ENCODE results near the gene CPED1. TPM values are rescaled to one million over a fixed set of nuclear protein-coding genes. Genes with fewer than 3 reads are reported as not detected.
"Not testable (repeated sequence)": the region's sequence is repeated elsewhere in the genome, so short reads cannot be mapped to it uniquely, and the experiment has no call there.

Gene CPED1
- total and polyA plus RNA-seq, 7 donors = 1.2 to 120 (median 79.6) TPM

DNA sequence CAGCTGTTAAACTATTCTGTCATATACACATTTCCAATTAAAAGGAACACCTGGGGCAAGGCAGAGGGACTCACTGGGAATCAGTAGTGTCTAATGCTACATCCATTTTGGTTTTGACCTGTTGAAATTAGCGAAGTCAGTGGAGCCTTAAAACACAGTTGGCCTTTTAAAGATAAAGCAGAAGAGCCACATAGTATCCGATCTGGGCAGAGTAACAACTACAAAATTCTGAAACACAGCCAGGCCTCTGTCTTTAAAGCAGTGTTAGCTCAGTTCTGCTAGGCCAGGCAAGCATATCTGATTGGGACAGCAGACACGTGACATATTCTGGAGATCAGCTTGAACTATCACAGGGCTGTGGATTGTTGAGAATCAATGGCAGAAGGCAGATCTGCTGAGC lies 222.7 kb downstream of the CPED1 start:
- no peaks in the 10 kb centered on the region for H3K9me3 ChIP-seq
- DNase-seq = no peak
- peaks cover 0 to 25% (median 11%) of the 10 kb centered on the region in 4 donors for H3K4me1 ChIP-seq
- intact Hi-C loops (cut with DNase I) = no loop called here
- no peak overlapping the region for H3K4me3 ChIP-seq
- H3K27me3 ChIP-seq = no peaks in the 10 kb centered on the region
- no peaks in the 10 kb centered on the region for H3K36me3 ChIP-seq
- TF ChIP-seq EP300 (IDR thresholded peaks at IDR 0.05) = no peak
- TF ChIP-seq, protein P1, sequence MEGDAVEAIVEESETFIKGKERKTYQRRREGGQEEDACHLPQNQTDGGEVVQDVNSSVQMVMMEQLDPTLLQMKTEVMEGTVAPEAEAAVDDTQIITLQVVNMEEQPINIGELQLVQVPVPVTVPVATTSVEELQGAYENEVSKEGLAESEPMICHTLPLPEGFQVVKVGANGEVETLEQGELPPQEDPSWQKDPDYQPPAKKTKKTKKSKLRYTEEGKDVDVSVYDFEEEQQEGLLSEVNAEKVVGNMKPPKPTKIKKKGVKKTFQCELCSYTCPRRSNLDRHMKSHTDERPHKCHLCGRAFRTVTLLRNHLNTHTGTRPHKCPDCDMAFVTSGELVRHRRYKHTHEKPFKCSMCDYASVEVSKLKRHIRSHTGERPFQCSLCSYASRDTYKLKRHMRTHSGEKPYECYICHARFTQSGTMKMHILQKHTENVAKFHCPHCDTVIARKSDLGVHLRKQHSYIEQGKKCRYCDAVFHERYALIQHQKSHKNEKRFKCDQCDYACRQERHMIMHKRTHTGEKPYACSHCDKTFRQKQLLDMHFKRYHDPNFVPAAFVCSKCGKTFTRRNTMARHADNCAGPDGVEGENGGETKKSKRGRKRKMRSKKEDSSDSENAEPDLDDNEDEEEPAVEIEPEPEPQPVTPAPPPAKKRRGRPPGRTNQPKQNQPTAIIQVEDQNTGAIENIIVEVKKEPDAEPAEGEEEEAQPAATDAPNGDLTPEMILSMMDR (IDR thresholded peaks at IDR 0.05) = no peak
- TF ChIP-seq POLR2AphosphoS5 (IDR thresholded peaks at IDR 0.05) = no peak
- TF ChIP-seq POLR2A (IDR thresholded peaks at IDR 0.05) = no peak
- H3K27ac ChIP-seq = no peak overlapping the region
- WGBS, 2 donors = 75 to 83% methylated on average over 3 of the region's 3 CpGs

DNA sequence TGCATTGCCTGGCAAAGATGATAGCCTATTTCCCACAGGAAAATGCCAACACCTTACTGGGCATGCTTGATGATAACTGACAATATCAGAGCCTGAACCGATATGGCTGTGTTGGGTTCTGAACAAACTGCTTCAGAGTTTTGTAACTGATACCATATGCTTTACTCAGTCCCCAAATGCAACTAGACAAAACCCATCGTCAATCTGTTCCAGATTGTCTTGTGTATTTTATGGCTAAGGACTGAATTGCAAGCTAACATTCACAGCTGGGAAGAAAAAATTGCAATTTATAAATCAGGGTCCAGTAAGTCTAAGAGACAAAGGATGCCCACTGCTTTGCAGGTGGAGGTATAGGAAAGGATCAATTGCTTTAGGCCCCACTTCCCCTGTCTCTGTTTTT lies 223.5 kb downstream of the CPED1 start:
- H3K27ac ChIP-seq = no peak overlapping the region
- H3K27me3 ChIP-seq = no peaks in the 10 kb centered on the region
- no peaks in the 10 kb centered on the region for H3K9me3 ChIP-seq
- TF ChIP-seq POLR2AphosphoS5 (IDR thresholded peaks at IDR 0.05) = no peak
- no peak for TF ChIP-seq EP300 (IDR thresholded peaks at IDR 0.05)
- TF ChIP-seq POLR2A (IDR thresholded peaks at IDR 0.05) = no peak
- TF ChIP-seq, protein P1 (IDR thresholded peaks at IDR 0.05) = no peak
- H3K4me1 ChIP-seq = peaks cover 0 to 25% (median 11%) of the 10 kb centered on the region in 4 donors
- H3K36me3 ChIP-seq = no peaks in the 10 kb centered on the region
- intact Hi-C loops (cut with DNase I) = no loop called here
- no peak for DNase-seq
- H3K4me3 ChIP-seq = no peak overlapping the region
- 85 to 86% methylated on average over 2 of the region's 2 CpGs for WGBS, 2 donors

DNA sequence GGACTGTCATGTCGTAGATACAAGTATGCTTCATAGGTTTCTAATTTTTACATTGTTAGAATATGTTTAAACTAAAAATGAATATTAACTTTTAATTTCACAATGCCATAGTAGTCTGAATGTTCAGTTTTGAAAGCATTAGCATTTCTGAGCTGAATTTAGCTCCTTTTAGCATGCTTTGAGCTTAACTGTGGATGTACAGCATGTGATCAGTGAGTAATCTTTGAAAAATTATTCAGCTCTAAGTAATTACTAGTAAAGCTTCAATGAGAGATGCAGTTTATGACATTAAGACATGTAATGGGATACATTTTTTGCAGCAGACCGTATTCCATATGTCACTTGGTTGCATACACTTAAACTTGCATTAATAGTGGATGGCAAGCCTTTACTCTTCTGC lies 226.1 kb downstream of the CPED1 start:
- TF ChIP-seq, protein P1 (IDR thresholded peaks at IDR 0.05) = no peak
- no peak for TF ChIP-seq EP300 (IDR thresholded peaks at IDR 0.05)
- no peak for TF ChIP-seq POLR2AphosphoS5 (IDR thresholded peaks at IDR 0.05)
- no peak for TF ChIP-seq POLR2A (IDR thresholded peaks at IDR 0.05)
- H3K27ac ChIP-seq = no peak overlapping the region
- DNase-seq = no peak
- no peaks in the 10 kb centered on the region for H3K36me3 ChIP-seq
- H3K4me1 ChIP-seq = peaks cover 0 to 25% (median 11%) of the 10 kb centered on the region in 4 donors
- intact Hi-C loops (cut with DNase I) = no loop called here
- no peaks in the 10 kb centered on the region for H3K9me3 ChIP-seq
- WGBS, 2 donors = 88% methylated on average over 2 of the region's 2 CpGs
- H3K27me3 ChIP-seq = no peaks in the 10 kb centered on the region
- no peak overlapping the region for H3K4me3 ChIP-seq

DNA sequence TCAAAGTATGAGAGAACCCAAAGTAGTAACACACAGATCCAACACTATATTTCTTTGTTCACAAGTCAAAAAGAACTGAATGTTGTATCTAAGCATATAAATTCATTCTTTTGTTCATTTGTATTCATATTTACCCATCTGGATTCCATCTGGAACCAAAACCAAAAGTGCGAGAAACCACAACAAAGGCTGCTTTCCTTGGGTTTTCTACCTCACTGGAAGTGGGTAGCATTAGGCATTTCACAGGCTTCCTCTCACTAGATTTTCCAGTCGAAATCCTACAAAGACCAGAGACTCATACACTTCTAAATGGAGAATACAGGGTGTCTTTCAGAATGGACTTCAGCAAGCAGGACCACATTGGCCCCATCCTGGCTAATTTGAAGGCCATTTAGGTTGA lies 230.5 kb downstream of the CPED1 start:
- intact Hi-C loops (cut with DNase I) = no loop called here
- Histone ChIP-seq H3K9me3 (no peaks in the 10 kb centered on the region), H3K4me3 (no peak overlapping the region), H3K27me3 (no peaks in the 10 kb centered on the region), H3K27ac (no peak overlapping the region), H3K4me1 (peaks cover 0 to 2% (median 0%) of the 10 kb centered on the region in 4 donors), H3K36me3 (no peaks in the 10 kb centered on the region)
- no peak for DNase-seq
- TF ChIP-seq POLR2A (IDR thresholded peaks at IDR 0.05) (no peak), EP300 (IDR thresholded peaks at IDR 0.05) (no peak), POLR2AphosphoS5 (IDR thresholded peaks at IDR 0.05) (no peak)
- TF ChIP-seq, protein P1 (IDR thresholded peaks at IDR 0.05) = no peak
- 70 to 78% methylated on average over 2 of the region's 2 CpGs for WGBS, 2 donors

DNA sequence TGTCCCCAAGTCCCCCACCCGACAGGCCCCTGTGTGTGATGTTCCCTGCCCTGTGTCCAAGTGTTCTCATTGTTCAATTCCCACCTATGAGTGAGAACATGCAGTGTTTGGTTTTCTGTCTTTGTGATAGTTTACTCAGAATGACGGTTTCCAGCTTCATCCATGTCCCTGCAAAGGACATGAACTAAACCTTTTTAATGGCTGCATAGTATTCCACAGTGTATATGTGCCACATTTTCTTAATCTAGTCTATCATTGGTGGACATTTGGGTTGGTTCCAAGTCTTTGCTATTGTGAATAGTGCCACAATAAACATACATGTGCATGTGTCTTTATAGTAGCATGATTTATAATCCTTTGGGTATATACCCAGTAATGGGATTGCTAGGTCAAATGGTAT lies 232.6 kb downstream of the CPED1 start:
- H3K36me3 ChIP-seq; intact Hi-C loops (cut with DNase I); H3K4me1 ChIP-seq; H3K4me3 ChIP-seq; H3K27me3 ChIP-seq; DNase-seq; H3K27ac ChIP-seq; H3K9me3 ChIP-seq: not testable (repeated sequence)
- 91 to 93% methylated on average over 2 of the region's 2 CpGs for WGBS, 2 donors
